NCI-H774 (cell line): Measurements from ENCODE around the gene ERN2.

Experiments used
- DNase-seq: peaks from one replicate; lab custom pipeline; 2025; lab: John Stamatoyannopoulos, UW

Gene ERN2

GRCh38 chr16:23687034-23687808 is 25.8 kb downstream of the ERN2 start:
- no peak for DNase-seq

- DNase-seq: no peak
Measured at GRCh38 chr16:23683487-23683886, 29.5 kb downstream of the ERN2 start.

GRCh38 chr16:23682181-23682580 is 30.8 kb downstream of the ERN2 start:
- DNase-seq: no peak

GRCh38 chr16:23679986-23680336 is 33.1 kb downstream of the ERN2 start:
- DNase-seq: no peak

GRCh38 chr16:23679274-23679985 is 33.6 kb downstream of the ERN2 start:
- DNase-seq: peak; percentile 3

GRCh38 chr16:23678430-23679273 is 34.4 kb downstream of the ERN2 start, which contains the start of gene PLK1:
PLK1 (plus strand) TSS chr16:23678889; CDS start chr16:23678933, 44 bp downstream.
- peak; percentile 58 for DNase-seq

GRCh38 chr16:23676924-23677480 is 36.0 kb downstream of the ERN2 start:
- no peak for DNase-seq

- no peak for DNase-seq
Measured at GRCh38 chr16:23673971-23674614, 38.9 kb downstream of the ERN2 start.

- DNase-seq: no peak
Measured at GRCh38 chr16:23670137-23670776, 42.8 kb downstream of the ERN2 start.

GRCh38 chr16:23668873-23669272 is 44.1 kb downstream of the ERN2 start:
- no peak for DNase-seq

GRCh38 chr16:23668225-23668624 is 44.8 kb downstream of the ERN2 start:
- no peak for DNase-seq

GRCh38 chr16:23667355-23667659 is 45.7 kb downstream of the ERN2 start:
- DNase-seq: no peak

GRCh38 chr16:23666571-23667354 is 46.3 kb downstream of the ERN2 start:
- DNase-seq: no peak

- DNase-seq: no peak
Measured at GRCh38 chr16:23663918-23664317, 49.1 kb downstream of the ERN2 start.

GRCh38 chr16:23651943-23652468 is 61.0 kb downstream of the ERN2 start:
- no peak for DNase-seq

GRCh38 chr16:23650674-23651416 is 62.2 kb downstream of the ERN2 start:
- no peak for DNase-seq

- no peak for DNase-seq
Measured at GRCh38 chr16:23642246-23642774, 70.7 kb downstream of the ERN2 start.

GRCh38 chr16:23640931-23641765 is 71.9 kb downstream of the ERN2 start, which contains the start of the genes DCTN5 and PALB2:
DCTN5 (plus strand) TSS chr16:23641466; CDS start chr16:23641543, 77 bp downstream.
PALB2 (minus strand) TSS chr16:23641310; CDS start chr16:23641157, 153 bp downstream.
- peak; percentile 92 for DNase-seq
